CD4-positive, alpha-beta T cell treated with Interleukin-1 beta for 1 hour (primary cell): Measurements from ENCODE around the gene TNFRSF11A.

Experiments
- DNase-seq, 2 donors: peaks; one replicate each; pipeline ENCODE4 v3.0.0-alpha.2; 2020 to 2022

Gene TNFRSF11A

GRCh38 chr18:62384610-62385097 is 59.5 kb downstream of the TNFRSF11A start:
- DNase-seq: no peak

- DNase-seq: no peak
Measured at GRCh38 chr18:62386091-62386490, 61.0 kb downstream of the TNFRSF11A start.

- DNase-seq: no peak
Measured at GRCh38 chr18:62386601-62387000, 61.5 kb downstream of the TNFRSF11A start.

GRCh38 chr18:62387257-62387656 is 62.1 kb downstream of the TNFRSF11A start:
- no peak for DNase-seq

GRCh38 chr18:62388855-62389760 is 64.0 kb downstream of the TNFRSF11A start:
- no peak for DNase-seq

GRCh38 chr18:62389761-62390481 is 64.8 kb downstream of the TNFRSF11A start:
- DNase-seq: no peak

GRCh38 chr18:62394006-62394763 is 69.1 kb downstream of the TNFRSF11A start:
- DNase-seq: no peak

- DNase-seq: no peak
Measured at GRCh38 chr18:62396381-62396780, 71.3 kb downstream of the TNFRSF11A start.

GRCh38 chr18:62396967-62397366 is 71.9 kb downstream of the TNFRSF11A start:
- DNase-seq: no peak

- DNase-seq: no peak
Measured at GRCh38 chr18:62398291-62398690, 73.2 kb downstream of the TNFRSF11A start.

- no peak for DNase-seq
Measured at GRCh38 chr18:62399276-62399675, 74.2 kb downstream of the TNFRSF11A start.

GRCh38 chr18:62399781-62400308 is 74.7 kb downstream of the TNFRSF11A start:
- no peak for DNase-seq

- no peak for DNase-seq
Measured at GRCh38 chr18:62400916-62401315, 75.8 kb downstream of the TNFRSF11A start.

- no peak for DNase-seq
Measured at GRCh38 chr18:62402342-62402948, 77.3 kb downstream of the TNFRSF11A start.

- no peak for DNase-seq
Measured at GRCh38 chr18:62403120-62403519, 78.0 kb downstream of the TNFRSF11A start.

- DNase-seq: no peak
Measured at GRCh38 chr18:62404881-62405280, 79.8 kb downstream of the TNFRSF11A start.

GRCh38 chr18:62407660-62408059 is 82.5 kb downstream of the TNFRSF11A start:
- DNase-seq: no peak

- no peak for DNase-seq
Measured at GRCh38 chr18:62409821-62410220, 84.7 kb downstream of the TNFRSF11A start.

GRCh38 chr18:62412231-62412979 is 87.3 kb downstream of the TNFRSF11A start:
- no peak for DNase-seq

GRCh38 chr18:62413206-62413605 is 88.1 kb downstream of the TNFRSF11A start:
- DNase-seq: no peak

GRCh38 chr18:62418258-62418657 is 93.1 kb downstream of the TNFRSF11A start:
- no peak for DNase-seq

- DNase-seq: no peak
Measured at GRCh38 chr18:62420151-62420512, 95.0 kb downstream of the TNFRSF11A start.
